ACHN (cell line): Measurements from ENCODE around the gene SCYGR7.
A peak's percentile ranks its signal among the peaks of the same experiment; 100 is the strongest.
"Not testable (repeated sequence)": the region's sequence is repeated elsewhere in the genome, so short reads cannot be mapped to it uniquely, and the experiment has no call there.

Experiments used
- DNase-seq: peaks from one replicate; pipeline ENCODE4 v3.0.0-alpha.2; 2015
- in situ Hi-C: cut with HindIII; loops from 2 replicates; pipeline ENCODE4 v1.10.0; 2017; ENCODE audit warnings: low sequenced_read_pairs, low pct_ligation_motif_present, low pct_unique_long_range_greater_than_20kb

The SCYGR7 gene

GRCh38 chr2:227728035-227728434 lies at the start of gene SCYGR7:
Gene SCYGR7 (plus strand): TSS chr2:227728335. CDS start chr2:227728335, 0 bp downstream.
- DNase-seq, result no peak
- in situ Hi-C loops, result no loop called here

GRCh38 chr2:227684258-227684657 lies 43.9 kb upstream of the SCYGR7 start:
- in situ Hi-C loops, result no loop called here
- no peak for DNase-seq

GRCh38 chr2:227687189-227687588 lies 40.9 kb upstream of the SCYGR7 start:
- DNase-seq, result no peak
- in situ Hi-C loops, result no loop called here

GRCh38 chr2:227696990-227697679 lies 31.0 kb upstream of the SCYGR7 start:
- in situ Hi-C loops, result no loop called here
- no peak for DNase-seq

GRCh38 chr2:227701556-227701955 lies 26.6 kb upstream of the SCYGR7 start:
- DNase-seq, result no peak
- in situ Hi-C loops, result no loop called here

GRCh38 chr2:227703280-227703732 lies 24.8 kb upstream of the SCYGR7 start:
- in situ Hi-C loops, result no loop called here
- no peak for DNase-seq

- DNase-seq, result no peak
These were observed 24.2 kb upstream of the SCYGR7 start for GRCh38 chr2:227703961-227704360.

GRCh38 chr2:227706859-227707258 lies 21.3 kb upstream of the SCYGR7 start:
- DNase-seq, result no peak
- in situ Hi-C loops, result no loop called here

More at GRCh38 chr2:227703961-227704360, 24.2 kb upstream of the SCYGR7 start:
- in situ Hi-C loops, result no loop called here

DNA sequence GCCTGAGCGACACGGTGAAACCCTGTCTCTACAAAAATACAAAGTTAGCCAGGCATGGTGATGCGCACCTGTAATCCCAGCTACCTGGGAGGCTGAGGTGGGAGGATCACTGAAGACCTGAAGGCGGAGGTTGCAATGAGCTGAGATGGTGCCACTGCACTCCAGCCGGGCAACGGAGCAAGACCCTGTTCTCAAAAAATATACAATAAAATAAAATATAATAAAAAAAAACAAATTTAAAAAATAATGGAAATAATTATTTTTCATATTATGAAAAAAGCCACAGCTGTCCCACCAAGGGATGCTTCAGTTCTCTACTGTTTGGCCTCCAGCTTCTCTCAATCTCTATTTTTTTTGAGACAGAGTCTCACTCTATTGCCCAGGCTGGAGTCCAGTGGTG lies 20.7 kb upstream of the SCYGR7 start:
- in situ Hi-C loops, result no loop called here
- no peak for DNase-seq

GRCh38 chr2:227710986-227711385 lies 17.1 kb upstream of the SCYGR7 start:
- DNase-seq, result no peak
- in situ Hi-C loops, result no loop called here

DNA sequence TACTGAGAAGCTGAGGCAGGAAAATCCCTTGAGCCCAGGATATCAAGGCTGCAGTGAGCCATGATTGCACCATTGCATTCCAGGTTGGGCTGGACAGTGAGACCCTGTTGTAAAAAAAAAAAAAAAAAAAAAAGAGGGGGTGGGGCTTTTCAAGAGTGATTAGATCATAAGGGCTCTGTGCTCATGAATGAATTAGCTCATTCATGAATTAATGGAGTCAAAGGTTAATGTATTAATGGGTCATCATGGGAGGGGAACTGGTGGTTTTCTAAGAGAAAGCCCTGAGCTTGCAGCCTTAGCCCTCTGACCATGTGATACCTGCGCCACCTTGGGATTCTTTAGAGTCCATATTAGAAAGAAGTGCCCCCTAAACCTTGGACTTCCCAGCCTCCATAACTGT lies 14.8 kb upstream of the SCYGR7 start:
- no peak for DNase-seq
- in situ Hi-C loops, result no loop called here

GRCh38 chr2:227716501-227716900 lies 11.6 kb upstream of the SCYGR7 start:
- DNase-seq, result no peak
- in situ Hi-C loops, result no loop called here

DNA sequence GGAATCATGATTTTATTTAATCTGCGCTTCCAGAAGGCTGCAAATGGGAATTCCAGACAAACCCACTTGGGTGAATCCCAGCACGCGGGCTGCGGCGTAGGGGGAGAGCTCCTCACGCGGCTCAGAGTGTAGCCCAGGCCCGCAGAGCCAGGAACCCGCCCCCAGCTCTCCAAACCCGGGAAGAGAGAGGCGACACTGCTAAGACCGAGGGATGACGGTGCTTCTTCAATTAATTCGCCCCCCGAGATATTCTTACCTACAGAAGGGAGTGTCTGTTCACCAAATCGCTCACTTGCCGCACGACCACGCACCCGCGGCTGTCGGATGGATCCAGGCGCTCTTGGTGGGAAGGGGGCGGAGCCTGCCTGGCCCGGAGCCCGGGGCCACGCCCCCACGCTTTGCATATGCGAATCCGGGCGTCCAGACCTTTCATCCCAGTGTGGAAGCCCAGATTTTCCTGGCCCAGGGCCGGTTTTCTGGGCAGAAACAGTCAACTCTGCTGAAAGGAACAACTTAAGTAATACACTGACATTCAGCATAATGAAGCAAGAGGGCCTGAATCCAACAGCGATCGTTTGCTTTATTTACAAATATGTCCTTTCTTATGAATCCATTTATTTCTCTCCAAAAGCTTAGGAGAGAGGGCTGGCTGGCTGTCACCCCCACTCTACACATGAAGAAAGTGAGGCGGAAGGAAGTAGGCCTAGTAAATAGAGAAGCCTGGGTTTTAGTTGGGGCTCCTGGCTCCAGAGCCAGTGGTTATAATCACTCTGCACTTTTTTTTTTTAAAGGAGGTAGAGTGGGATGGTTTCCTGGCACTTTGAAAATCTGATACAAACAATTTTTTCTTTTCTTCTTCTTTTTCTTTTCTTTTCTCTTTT lies 10.2 kb upstream of the SCYGR7 start, which contains the start of gene SLC19A3:
SLC19A3 (minus strand) TSS at position 342 of the 881 bp plus-strand sequence. CDS start 15,710 bp downstream, outside the sequence.
- DNase-seq, result peak; percentile 81
- in situ Hi-C loops, result no loop called here

- in situ Hi-C loops, result no loop called here
- no peak for DNase-seq
These were observed 8.5 kb upstream of the SCYGR7 start for GRCh38 chr2:227719641-227720040.

- in situ Hi-C loops, result no loop called here
- no peak for DNase-seq
These were observed 7.5 kb upstream of the SCYGR7 start for GRCh38 chr2:227720680-227721079.

DNA sequence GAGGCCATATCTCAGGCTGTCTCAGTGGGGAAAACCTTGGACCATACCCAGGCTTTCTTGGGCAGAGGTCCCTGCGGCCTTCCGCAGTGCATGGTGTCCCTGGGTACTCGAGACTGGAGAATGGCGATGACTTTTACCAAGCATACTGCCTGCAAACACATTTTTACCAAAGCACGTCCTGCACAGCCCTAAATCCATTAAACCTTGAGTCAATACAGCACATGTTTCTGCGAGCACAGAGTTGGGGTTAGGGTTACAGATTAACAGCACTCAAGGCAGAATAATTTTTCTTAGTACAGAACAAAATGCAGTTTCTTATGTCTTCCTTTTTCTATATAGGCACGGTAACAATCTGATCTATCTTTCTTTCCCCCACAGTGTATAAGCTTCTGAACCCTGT lies 5.3 kb upstream of the SCYGR7 start:
- DNase-seq, in situ Hi-C loops: not testable (repeated sequence)

- in situ Hi-C loops, result no loop called here
- DNase-seq, result no peak
These were observed 3.6 kb upstream of the SCYGR7 start, which contains the start of gene SCYGR6 for GRCh38 chr2:227724394-227725039. Gene SCYGR6 (minus strand): TSS chr2:227724757. CDS start chr2:227724757, 0 bp downstream.

DNA sequence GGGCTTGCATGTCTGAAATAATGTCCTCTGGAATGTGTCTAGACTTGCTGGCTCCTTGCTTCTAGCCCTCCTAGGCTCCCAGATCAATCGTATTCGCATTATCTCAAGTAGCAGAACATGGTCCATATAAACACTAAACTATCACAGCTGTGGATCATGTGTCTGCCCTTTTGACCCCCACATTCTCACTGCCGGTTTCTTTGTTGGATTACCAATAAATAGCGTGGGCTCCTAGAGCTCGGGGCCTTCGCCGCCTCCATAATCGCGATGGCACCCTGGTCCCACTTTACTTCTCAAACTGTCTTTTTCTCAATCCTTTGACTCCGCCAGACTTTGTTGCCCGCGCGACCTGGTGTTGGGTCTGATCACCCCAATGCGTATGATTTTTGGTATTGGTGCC lies 11.2 kb downstream of the SCYGR7 start:
- in situ Hi-C loops, result no loop called here
- DNase-seq, result no peak

- in situ Hi-C loops, result not testable (repeated sequence)
- DNase-seq, result peak; percentile 48
These were observed 12.6 kb downstream of the SCYGR7 start for GRCh38 chr2:227740705-227741104.
